ENCODE results near the gene RNF145. TPM values are rescaled to one million over a fixed set of nuclear protein-coding genes. Genes with fewer than 3 reads are reported as not detected.

The RNF145 gene
- total and polyA plus RNA-seq, 2 of the 13 experiments (the other 11 are each of a cell fraction or from before 2014, with no cell fraction given) = 24.6 TPM

- TF ChIP-seq PRMT3 (CRISPR knock-in tag; IDR thresholded peaks at IDR 0.05; ENCODE audit: borderline replicate concordance, low read depth) (no peak), ISL2 (CRISPR knock-in tag; IDR thresholded peaks at IDR 0.05) (peak; percentile 71), ZNF451 (CRISPR knock-in tag; IDR thresholded peaks at IDR 0.05) (no peak), ZNF543 (CRISPR knock-in tag; IDR thresholded peaks at IDR 0.05) (no peak), PHF8 (CRISPR knock-in tag; IDR thresholded peaks at IDR 0.05) (no peak), TCF7 (IDR thresholded peaks at IDR 0.05; ENCODE audit: low read depth) (peak; percentile 72), ZNF839 (CRISPR knock-in tag; IDR thresholded peaks at IDR 0.05; ENCODE audit: borderline replicate concordance) (no peak), NCOA2 (CRISPR knock-in tag; IDR thresholded peaks at IDR 0.05) (peak; percentile 79), STAT6 (CRISPR knock-in tag; IDR thresholded peaks at IDR 0.05; ENCODE audit: borderline replicate concordance) (no peak), ZNF883 (CRISPR knock-in tag; IDR thresholded peaks at IDR 0.05; ENCODE audit: not compliant biosample characterization) (no peak), ATF1 (CRISPR knock-in tag; IDR thresholded peaks at IDR 0.05) (no peak), ATF5 (CRISPR knock-in tag; IDR thresholded peaks at IDR 0.05; ENCODE audit: low read depth) (no peak), HMG20B (CRISPR knock-in tag; conservative IDR thresholded peaks at IDR 0.05) (no peak), ZNF816 (CRISPR knock-in tag; IDR thresholded peaks at IDR 0.05; ENCODE audit: borderline replicate concordance) (no peak), ZBTB7B (CRISPR knock-in tag; IDR thresholded peaks at IDR 0.05) (peak; percentile 90), ZFP36L1 (CRISPR knock-in tag; IDR thresholded peaks at IDR 0.05) (no peak), NFKBIZ (CRISPR knock-in tag; IDR thresholded peaks at IDR 0.05) (no peak), ZNF572 (CRISPR knock-in tag; IDR thresholded peaks at IDR 0.05) (no peak), MED8 (CRISPR knock-in tag; IDR thresholded peaks at IDR 0.05; ENCODE audit: insufficient replicate concordance) (no peak), IRF9 (CRISPR knock-in tag; IDR thresholded peaks at IDR 0.05; ENCODE audit: borderline replicate concordance) (no peak), ZFP37 (CRISPR knock-in tag; IDR thresholded peaks at IDR 0.05; ENCODE audit: borderline replicate concordance) (no peak), ZNF674 (CRISPR knock-in tag; IDR thresholded peaks at IDR 0.05; ENCODE audit: low read depth) (no peak)
- TF ChIP-seq, protein P1, sequence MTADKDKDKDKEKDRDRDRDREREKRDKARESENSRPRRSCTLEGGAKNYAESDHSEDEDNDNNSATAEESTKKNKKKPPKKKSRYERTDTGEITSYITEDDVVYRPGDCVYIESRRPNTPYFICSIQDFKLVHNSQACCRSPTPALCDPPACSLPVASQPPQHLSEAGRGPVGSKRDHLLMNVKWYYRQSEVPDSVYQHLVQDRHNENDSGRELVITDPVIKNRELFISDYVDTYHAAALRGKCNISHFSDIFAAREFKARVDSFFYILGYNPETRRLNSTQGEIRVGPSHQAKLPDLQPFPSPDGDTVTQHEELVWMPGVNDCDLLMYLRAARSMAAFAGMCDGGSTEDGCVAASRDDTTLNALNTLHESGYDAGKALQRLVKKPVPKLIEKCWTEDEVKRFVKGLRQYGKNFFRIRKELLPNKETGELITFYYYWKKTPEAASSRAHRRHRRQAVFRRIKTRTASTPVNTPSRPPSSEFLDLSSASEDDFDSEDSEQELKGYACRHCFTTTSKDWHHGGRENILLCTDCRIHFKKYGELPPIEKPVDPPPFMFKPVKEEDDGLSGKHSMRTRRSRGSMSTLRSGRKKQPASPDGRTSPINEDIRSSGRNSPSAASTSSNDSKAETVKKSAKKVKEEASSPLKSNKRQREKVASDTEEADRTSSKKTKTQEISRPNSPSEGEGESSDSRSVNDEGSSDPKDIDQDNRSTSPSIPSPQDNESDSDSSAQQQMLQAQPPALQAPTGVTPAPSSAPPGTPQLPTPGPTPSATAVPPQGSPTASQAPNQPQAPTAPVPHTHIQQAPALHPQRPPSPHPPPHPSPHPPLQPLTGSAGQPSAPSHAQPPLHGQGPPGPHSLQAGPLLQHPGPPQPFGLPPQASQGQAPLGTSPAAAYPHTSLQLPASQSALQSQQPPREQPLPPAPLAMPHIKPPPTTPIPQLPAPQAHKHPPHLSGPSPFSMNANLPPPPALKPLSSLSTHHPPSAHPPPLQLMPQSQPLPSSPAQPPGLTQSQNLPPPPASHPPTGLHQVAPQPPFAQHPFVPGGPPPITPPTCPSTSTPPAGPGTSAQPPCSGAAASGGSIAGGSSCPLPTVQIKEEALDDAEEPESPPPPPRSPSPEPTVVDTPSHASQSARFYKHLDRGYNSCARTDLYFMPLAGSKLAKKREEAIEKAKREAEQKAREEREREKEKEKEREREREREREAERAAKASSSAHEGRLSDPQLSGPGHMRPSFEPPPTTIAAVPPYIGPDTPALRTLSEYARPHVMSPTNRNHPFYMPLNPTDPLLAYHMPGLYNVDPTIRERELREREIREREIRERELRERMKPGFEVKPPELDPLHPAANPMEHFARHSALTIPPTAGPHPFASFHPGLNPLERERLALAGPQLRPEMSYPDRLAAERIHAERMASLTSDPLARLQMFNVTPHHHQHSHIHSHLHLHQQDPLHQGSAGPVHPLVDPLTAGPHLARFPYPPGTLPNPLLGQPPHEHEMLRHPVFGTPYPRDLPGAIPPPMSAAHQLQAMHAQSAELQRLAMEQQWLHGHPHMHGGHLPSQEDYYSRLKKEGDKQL (CRISPR knock-in tag; IDR thresholded peaks at IDR 0.05; ENCODE audit: low read depth) = no peak
Measured at GRCh38 chr5:159182691-159183090, 26.7 kb downstream of the RNF145 start (continued).

Data from HepG2 (cell line).